OCI-LY7 (cell line): ENCODE data around the gene CHST8.

Experiments
- EZH2phosphoT487 ChIP-seq: fragments of 200-600 bp; sonication (generic); IDR thresholded peaks from 2 replicates; pipeline ENCODE4 v1.6.1; 2018; ENCODE audit warnings: low read depth, borderline replicate concordance, mild to moderate bottlenecking, mixed run types, antibody characterized with exemption, low read length, moderate library complexity, mixed read lengths
- TF ChIP-seq, protein P1 (sequence below): fragments of 200-600 bp; sonication (generic); conservative IDR thresholded peaks from 2 replicates; pipeline ENCODE4 v1.5.1; 2014; ENCODE audit warnings: mild to moderate bottlenecking, antibody characterized with exemption, low read length, moderate library complexity, mixed read lengths

GRCh38 chr19:33572929-33573328 lies 48.8 kb upstream of the CHST8 start:
- TF ChIP-seq, protein P1, sequence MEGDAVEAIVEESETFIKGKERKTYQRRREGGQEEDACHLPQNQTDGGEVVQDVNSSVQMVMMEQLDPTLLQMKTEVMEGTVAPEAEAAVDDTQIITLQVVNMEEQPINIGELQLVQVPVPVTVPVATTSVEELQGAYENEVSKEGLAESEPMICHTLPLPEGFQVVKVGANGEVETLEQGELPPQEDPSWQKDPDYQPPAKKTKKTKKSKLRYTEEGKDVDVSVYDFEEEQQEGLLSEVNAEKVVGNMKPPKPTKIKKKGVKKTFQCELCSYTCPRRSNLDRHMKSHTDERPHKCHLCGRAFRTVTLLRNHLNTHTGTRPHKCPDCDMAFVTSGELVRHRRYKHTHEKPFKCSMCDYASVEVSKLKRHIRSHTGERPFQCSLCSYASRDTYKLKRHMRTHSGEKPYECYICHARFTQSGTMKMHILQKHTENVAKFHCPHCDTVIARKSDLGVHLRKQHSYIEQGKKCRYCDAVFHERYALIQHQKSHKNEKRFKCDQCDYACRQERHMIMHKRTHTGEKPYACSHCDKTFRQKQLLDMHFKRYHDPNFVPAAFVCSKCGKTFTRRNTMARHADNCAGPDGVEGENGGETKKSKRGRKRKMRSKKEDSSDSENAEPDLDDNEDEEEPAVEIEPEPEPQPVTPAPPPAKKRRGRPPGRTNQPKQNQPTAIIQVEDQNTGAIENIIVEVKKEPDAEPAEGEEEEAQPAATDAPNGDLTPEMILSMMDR: no peak
- TF ChIP-seq EZH2phosphoT487: no peak
